Left lung (tissue), 10 donors: ENCODE data around the gene ASB2. TPM values are rescaled to one million over a fixed set of nuclear protein-coding genes. Genes with fewer than 3 reads are reported as not detected.

Experiments
- ATAC-seq: fragments of 200-7000 bp; cut with Tn5 transposase; one replicate; pipeline ENCODE4 v1.9.1; 2020; ENCODE audit warnings: moderate library complexity
- DNase-seq, 4 donors: peaks; one replicate each; pipeline ENCODE4 v3.0.0-alpha.2; 2013 to 2020
- H3K27ac ChIP-seq, 2 donors: fragments of 200-600 bp; sonication (generic) in 1 of 2; one replicate each; pipeline versions ENCODE4 v1.5.0 to v1.8.0; 2020 to 2021
- H3K27me3 ChIP-seq, 2 donors: fragments of 200-600 bp; sonication (generic) in 1 of 2; one replicate each; pipeline versions ENCODE4 v1.5.0 to v1.8.0; 2020 to 2021
- H3K36me3 ChIP-seq, 2 donors: fragments of 200-600 bp; sonication (generic) in 1 of 2; one replicate each; pipeline versions ENCODE4 v1.5.0 to v1.8.0; 2020 to 2021
- H3K4me1 ChIP-seq, 2 donors: fragments of 200-600 bp; one replicate each; pipeline ENCODE4 v1.8.0; 2021
- H3K4me3 ChIP-seq, 2 donors: fragments of 200-600 bp; sonication (generic) in 1 of 2; one replicate each; pipeline versions ENCODE4 v1.5.0 to v1.8.0; 2020 to 2021; ENCODE audit warnings: mild to moderate bottlenecking in 1 of 2
- H3K9me3 ChIP-seq, 2 donors: fragments of 200-600 bp; sonication (generic) in 1 of 2; one replicate each; pipeline versions ENCODE4 v1.5.0 to v1.8.0; 2020 to 2021
- intact Hi-C, 2 donors: fragments of 100-400 bp; cut with DNase I; formaldehyde crosslinking; loops; one replicate each; pipeline versions ENCODE4 v1.11.2 to v1.14.2; 2022
- polyA plus RNA-seq, 6 donors: library from polyadenylated mRNA; unstranded; fragments of 120-200 nt; gene quantifications; one replicate each; pipeline ENCODE4 v1.2.1, GENCODE V29; 2013; ENCODE audit not compliant: insufficient read length in 6 of 6
- total RNA-seq, 2 donors: library from RNA; stranded (reverse); fragmentation: NEBNext Ultra II Directional; extraction: Animal tissue kit (Norgen Biotek cat#: 25700); gene quantifications; one replicate each; pipeline ENCODE4 v1.2.1, GENCODE V29; 2021
- TF ChIP-seq, protein P1 (sequence below), 2 donors: fragments of 200-600 bp; sonication (generic) in 1 of 2; IDR thresholded peaks; one replicate each; pipeline versions ENCODE4 v1.5.0 to v1.8.0; 2021; ENCODE audit warnings: antibody characterized with exemption in 2 of 2
- donor health status: DM: no; HTN: yes; CAD: no.
- donor health status: DM: no; HTN: no; CAD: no.

The ASB2 gene
- total and polyA plus RNA-seq, 8 donors: 0.81 to 3.2 (median 1.6) TPM

DNA sequence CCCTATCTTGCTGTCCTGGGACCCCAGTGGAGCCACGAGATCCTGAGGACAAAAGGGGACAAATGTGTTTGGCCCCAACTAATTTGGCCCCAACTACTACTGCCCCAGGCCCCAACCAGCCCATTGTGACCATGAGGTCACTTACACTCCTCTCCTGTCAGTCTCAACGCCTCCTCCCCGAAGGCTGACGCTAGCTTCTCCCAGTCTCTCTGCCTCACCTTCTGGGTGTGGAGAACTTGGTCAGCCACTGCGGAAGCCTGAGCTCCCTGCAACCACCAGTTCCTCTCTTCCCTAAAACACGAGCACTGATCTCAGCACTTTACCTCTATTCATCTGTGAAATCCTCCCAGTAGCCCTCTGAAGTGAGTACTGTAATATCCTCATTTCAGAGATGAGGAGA is 35.9 kb downstream of the ASB2 start:
- TF ChIP-seq, protein P1, sequence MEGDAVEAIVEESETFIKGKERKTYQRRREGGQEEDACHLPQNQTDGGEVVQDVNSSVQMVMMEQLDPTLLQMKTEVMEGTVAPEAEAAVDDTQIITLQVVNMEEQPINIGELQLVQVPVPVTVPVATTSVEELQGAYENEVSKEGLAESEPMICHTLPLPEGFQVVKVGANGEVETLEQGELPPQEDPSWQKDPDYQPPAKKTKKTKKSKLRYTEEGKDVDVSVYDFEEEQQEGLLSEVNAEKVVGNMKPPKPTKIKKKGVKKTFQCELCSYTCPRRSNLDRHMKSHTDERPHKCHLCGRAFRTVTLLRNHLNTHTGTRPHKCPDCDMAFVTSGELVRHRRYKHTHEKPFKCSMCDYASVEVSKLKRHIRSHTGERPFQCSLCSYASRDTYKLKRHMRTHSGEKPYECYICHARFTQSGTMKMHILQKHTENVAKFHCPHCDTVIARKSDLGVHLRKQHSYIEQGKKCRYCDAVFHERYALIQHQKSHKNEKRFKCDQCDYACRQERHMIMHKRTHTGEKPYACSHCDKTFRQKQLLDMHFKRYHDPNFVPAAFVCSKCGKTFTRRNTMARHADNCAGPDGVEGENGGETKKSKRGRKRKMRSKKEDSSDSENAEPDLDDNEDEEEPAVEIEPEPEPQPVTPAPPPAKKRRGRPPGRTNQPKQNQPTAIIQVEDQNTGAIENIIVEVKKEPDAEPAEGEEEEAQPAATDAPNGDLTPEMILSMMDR (IDR thresholded peaks at IDR 0.05): no peak
- intact Hi-C loops: loop anchor here in 1 of 2 donors (5.0 kb wide), 1 partner anchor 62 kb away; no protein-coding TSS in a partner anchor
- Histone ChIP-seq H3K36me3 (no peaks in the 10 kb centered on the region), H3K27me3 (peaks cover 15 to 44% of the 10 kb centered on the region in 2 donors), H3K4me3 (no peak overlapping the region), H3K9me3 (no peaks in the 10 kb centered on the region), H3K4me1 (peaks cover 0 to 15% of the 10 kb centered on the region in 2 donors), H3K27ac (no peak overlapping the region)
- ATAC-seq (no peak), DNase-seq (peak in 1 of 4 donors; percentile 11)

- Histone ChIP-seq H3K4me3 (peak overlapping the region in 1 of 2 donors; percentile 30), H3K9me3 (no peaks in the 10 kb centered on the region), H3K4me1 (peaks cover 0 to 15% of the 10 kb centered on the region in 2 donors), H3K36me3 (no peaks in the 10 kb centered on the region), H3K27me3 (peaks cover 15 to 53% of the 10 kb centered on the region in 2 donors), H3K27ac (no peak overlapping the region)
- ATAC-seq (peak; percentile 97), DNase-seq (peak; percentile 28 to 96 (median 70))
- TF ChIP-seq, protein P1 (IDR thresholded peaks at IDR 0.05): peak; percentile 78 to 93
- intact Hi-C loops: loop anchor here in 1 of 2 donors (5.0 kb wide), 1 partner anchor 63 kb away; no protein-coding TSS in a partner anchor
Measured at GRCh38 chr14:93939304-93940229, 36.8 kb downstream of the ASB2 start.

DNA sequence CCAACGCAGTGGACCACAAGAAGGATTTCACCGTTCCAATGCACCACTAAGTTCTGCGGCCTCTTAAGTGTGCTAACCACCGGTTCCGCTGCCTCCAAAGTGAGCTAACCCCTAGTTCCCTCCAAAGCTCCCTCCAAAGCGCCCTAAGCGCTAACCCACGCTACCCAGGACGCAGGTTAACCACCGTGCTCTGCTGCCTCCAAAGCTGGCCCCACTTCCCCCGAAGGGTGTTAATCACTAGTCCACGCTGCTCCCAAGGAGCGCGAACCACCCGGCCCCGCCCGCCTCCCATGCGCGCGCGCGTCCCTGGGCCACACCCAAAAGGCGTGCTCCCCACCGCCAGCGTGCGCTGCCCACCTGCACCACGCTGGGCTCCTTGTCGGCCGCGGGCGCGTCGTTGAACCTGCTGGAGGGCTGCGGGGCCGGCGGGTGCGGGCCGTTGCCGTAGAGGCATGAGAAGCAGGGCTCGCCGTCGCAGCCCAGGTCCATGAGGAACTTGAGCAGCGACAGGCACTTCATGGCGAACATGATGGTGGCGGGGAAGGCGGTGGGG is 37.5 kb downstream of the ASB2 start:
- Histone ChIP-seq H3K36me3 (no peaks in the 10 kb centered on the region), H3K27me3 (peaks cover 15 to 60% of the 10 kb centered on the region in 2 donors), H3K4me3 (no peak overlapping the region), H3K9me3 (no peaks in the 10 kb centered on the region), H3K27ac (no peak overlapping the region), H3K4me1 (peaks cover 0 to 15% of the 10 kb centered on the region in 2 donors)
- no peak for ATAC-seq
- intact Hi-C loops: no loop called here
- TF ChIP-seq, protein P1 (IDR thresholded peaks at IDR 0.05): no peak
- DNase-seq: peak in 1 of 4 donors; percentile 78

DNA sequence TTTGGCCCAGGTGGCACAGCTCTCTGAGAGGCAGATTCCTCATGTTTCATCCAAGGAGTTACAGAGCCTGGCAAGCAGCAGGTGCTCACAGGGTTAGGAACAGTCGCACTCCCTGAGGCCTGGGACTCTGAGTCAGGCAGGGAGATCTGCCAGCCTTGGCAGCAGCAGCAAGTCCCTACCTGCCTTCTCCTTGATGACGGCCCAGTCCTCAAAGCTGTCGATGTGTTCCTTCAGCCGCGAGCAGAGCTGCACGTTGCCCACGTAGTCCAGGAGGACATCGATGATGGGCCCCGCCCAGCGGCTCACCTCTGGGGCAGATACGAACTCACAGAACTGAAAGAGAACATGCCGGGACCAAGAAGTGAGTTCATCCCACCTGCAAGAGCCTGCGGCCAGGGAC is 38.9 kb downstream of the ASB2 start:
- no peak for ATAC-seq
- H3K36me3 ChIP-seq: no peaks in the 10 kb centered on the region

More for the DNA sequence above, 38.9 kb downstream of the ASB2 start:
- Histone ChIP-seq H3K4me1 (peaks cover 0 to 15% of the 10 kb centered on the region in 2 donors), H3K4me3 (no peak overlapping the region), H3K27me3 (peaks cover 15 to 66% of the 10 kb centered on the region in 2 donors), H3K27ac (no peak overlapping the region), H3K9me3 (no peaks in the 10 kb centered on the region)
- intact Hi-C loops: no loop called here
- peak in 1 of 4 donors; percentile 68 for DNase-seq
- TF ChIP-seq, protein P1 (IDR thresholded peaks at IDR 0.05): no peak
